CD4-positive, alpha-beta T cell treated with Interleukin-2 at 100 ng/mL for 4 hours (primary cell): ENCODE results near the gene SPINK9.
"Not testable (repeated sequence)": the region's sequence is repeated elsewhere in the genome, so short reads cannot be mapped to it uniquely, and the experiment has no call there.

Experiments
- DNase-seq: peaks from one replicate; pipeline ENCODE4 v3.0.0-alpha.2; 2020; ENCODE audit warnings: low spot score

Gene SPINK9, protein sequence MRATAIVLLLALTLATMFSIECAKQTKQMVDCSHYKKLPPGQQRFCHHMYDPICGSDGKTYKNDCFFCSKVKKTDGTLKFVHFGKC

DNA sequence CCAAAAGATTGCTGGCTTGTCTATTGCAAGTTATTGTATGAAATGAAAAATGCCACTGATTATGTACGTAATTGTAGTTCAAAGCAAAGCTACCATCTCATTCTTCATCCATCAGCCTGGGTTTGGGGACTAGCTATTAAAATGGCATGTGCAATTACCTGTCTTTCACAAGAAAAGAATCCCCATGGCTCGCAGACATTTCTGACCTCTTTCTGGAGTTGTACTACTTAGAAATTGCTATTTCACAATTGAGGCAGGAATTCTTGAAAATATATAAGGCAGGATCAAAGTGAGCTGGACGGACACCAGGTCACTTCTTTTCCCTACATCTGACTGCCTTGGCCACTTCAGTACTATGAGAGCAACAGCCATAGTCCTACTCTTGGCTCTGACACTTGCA lies at the start of gene SPINK9:
Gene SPINK9, plus strand, starts transcription at position 301 of the 400 bp plus-strand sequence. Its CDS starts 55 bp downstream, at position 356.
- DNase-seq = no peak

DNA sequence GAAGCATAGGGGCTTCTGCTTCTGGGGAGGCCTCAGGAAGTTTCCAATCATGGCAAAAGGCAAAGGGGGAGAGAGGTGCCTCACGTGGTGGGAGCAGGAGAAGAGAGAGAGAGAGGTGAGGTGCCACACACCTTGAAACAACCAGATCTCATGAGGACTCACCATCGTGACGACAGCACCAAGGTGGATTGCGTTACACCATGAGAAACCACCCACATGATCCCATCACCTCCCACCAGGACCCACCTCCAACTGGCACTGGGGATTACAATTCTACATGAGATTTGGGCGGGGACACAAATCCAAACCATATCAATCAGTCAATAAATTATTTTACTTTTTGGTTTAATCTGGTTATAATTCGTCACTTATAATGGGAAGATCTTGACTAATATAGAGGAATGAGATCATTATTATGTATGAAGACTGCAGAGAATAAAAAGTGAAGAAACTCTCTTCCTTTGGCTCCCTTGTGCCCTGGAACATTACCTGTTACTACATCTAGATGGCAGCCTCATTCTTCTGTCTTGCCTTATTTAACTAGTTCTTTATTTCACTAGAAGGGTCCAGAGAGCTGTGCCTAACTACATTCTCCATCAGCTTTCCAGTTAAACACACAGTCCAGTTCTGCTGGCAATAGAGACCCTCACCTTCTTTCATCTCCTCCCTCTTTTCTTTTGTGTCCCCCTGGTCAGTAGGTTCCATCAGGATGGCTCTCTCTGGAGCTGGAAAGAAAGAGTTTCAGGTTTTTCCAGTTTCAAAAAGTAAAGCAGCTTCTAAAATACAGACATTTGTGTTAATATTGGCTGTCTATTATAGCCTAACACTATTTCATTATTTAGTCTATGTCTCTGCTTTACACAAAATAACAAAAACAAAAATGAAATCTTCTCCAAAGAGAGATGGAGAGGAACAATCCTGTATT lies 44.8 kb upstream of the SPINK9 start:
- DNase-seq = no peak

DNA sequence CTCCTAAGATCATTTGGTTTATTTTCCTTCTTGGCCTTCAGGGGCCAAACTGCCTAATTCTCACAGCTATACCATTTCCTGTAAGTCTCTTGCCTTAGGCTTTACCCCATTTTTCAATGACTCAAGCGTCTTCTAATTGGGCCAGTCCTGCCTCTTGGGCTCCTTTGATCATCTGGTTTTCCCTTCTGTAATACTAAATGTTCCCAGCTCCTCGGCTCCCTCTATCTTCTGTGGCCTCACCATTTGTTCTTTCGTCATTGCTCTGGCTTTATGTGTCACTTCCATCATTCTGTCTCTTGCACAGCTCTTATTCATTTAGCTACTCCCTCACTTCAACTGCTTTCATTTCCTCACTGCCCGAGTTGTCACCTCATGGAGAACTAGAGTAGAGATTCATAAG lies 37.6 kb upstream of the SPINK9 start:
- DNase-seq = no peak

DNA sequence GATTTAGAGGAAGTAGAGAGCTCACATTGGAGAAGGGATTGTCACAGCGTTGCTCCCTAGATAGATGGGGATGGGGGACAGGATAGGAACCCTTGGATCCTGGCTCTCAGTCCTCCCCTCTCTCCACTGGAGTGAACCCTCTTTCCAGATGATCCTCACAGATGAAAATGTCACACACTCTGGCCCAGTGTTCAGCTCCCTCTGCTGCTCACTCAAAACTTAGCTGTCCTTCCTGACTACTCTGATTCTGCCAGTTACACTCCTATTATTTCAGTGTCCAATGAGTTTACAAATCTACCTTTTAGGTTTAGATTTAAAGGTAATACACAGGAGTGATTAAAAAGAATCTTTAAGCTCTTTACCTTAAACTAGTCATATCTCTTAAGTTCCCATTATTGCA lies 28.9 kb upstream of the SPINK9 start:
- no peak for DNase-seq

DNA sequence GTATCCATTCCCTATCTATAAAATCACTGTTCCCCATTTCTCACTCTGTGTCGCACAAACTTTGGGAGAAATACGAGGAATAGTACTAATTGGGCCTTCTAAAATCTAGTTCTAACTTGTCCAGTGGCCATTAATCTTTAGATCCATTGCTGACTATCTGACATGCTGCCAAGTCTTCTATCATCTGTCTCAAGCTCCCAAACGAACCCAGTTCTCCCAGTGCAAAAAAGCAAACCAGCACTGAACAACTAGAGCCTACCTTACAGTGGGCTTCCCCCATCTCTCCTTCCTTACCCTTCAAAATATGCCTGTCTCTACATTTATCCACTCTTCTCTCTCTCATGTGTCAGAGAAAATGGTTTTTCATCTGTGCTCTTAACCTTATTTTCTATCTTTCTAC lies 26.3 kb upstream of the SPINK9 start:
- no peak for DNase-seq

DNA sequence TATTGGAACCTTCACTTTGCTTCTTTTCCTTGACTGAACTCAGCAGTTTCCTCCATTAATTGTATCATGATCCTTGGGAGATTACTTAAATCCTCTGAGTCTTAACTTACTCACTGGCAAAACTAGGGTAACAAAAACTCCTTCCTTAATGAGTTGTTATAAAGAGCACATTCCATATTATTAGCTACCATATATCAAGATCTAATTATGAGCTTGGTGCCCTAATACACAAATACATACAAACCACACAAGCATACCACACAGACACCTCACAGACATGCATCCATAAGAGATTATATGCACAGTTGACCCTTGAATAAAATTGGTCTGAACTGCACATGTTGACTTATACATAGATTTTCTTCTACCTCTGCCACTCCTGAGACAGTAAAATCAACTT lies 25.6 kb upstream of the SPINK9 start:
- DNase-seq = no peak

DNA sequence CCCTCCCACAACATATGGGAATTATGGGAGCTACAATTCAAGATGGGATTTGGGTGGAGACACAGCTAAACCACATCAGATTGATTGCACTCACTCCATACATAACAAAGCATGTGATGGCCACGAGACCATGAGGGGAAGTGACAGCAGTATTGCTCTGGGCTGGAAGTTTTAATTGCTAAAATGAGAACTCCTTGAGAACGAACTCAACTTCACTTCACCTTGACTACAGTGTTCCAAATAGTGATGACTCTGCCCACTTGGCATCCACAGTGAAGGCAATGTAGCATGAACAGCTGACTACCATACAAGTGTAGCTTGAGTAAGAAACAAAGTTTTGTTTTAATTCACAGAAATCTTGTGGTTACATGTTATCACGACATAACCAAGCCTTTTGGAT lies 23.9 kb upstream of the SPINK9 start:
- DNase-seq = no peak

DNA sequence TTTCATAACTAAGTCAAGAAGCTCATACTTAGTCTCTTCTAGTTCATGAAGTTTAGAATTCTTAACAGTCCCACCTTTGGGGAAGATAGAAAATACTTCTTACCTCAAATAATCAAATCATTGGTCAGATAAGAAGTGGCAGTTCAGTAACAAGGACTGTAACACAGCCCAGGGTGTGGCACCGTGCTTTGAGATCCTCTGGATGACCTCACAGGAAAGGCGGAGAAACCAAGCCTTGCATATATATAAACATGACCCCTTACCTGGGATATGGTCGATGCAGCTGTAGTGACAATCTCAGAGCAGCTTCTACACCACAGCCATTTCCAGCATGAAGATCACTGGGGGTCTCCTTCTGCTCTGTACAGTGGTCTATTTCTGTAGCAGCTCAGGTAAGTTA lies 23.2 kb upstream of the SPINK9 start, which contains the start of gene SPINK7:
Gene SPINK7, plus strand, starts transcription at position 271 of the 400 bp plus-strand sequence. Its CDS starts 61 bp downstream, at position 332.
- no peak for DNase-seq

DNA sequence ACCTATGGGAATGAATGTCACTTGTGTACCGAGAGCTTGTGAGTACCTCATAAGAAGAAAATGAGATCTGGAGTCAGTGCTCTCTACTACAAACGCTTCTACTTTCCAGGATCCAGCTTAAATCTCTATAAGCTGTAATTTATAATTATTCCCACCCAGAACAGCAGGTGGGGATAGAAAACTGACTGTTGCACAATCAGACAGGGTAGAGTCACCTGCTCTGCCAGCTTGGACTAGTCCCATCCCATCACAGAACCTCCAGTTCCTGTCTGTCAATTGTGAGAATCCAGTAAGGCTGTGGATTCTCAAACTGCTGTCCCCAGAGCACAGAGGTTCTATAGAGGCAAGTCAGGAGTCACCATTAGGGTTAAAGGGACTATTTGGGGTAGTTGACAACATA lies 21.2 kb upstream of the SPINK9 start:
- DNase-seq = no peak

DNA sequence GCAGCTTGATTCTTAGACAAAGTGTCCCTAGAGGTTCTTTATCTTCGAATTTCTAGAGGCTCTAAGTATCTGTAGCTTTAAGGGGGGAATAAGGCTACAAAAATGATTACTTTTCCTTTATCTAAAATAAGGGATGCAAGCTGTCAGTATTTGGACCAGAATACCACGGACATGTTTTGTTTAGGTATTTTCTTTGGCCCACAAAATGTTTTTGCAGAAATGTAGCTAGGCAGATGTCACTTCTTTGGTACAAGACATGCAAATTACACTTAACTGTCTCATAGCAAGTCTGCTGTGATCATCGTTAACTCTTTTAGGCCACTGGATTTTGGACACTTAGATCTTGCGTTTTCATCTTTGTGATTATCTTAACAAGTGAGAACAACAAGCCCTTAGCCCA lies 20.6 kb upstream of the SPINK9 start:
- no peak for DNase-seq

DNA sequence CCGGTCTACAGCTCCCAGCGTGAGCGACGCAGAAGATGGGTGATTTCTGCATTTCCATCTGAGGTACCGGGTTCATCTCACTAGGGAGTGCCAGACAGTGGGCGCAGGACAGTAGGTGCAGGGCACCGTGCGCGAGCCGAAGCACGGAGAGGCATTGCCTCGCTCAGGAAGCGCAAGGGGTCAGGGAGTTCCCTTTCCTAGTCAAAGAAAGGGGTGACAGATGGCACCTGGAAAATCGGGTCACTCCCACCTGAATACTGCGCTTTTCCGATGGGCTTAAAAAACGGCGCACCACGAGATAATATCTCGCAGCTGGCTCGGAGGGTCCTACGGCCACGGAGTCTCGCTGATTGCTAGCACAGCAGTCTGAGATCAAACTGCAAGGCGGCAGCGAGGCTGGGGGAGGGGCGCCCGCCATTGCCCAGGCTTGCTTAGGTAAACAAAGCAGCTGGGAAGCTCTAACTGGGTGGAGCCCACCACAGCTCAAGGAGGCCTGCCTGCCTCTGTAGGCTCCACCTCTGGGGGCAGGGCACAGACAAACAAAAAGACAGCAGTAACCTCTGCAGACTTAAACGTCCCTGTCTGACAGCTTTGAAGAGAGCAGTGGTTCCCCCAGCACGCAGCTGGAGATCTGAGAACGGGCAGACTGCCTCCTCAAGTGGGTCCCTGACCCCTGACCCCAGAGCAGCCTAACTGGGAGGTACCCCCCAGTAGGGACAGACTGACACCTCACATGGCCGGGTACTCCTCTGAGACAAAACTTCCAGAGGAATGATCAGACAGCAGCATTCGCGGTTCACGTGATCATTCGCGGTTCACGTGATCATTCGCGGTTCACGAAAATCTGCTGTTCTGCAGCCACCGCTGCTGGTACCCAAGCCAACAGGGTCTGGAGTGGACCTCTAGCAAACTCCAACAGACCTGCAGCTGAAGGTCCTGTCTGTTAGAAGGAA lies 15.1 kb upstream of the SPINK9 start:
- not testable (repeated sequence) for DNase-seq

DNA sequence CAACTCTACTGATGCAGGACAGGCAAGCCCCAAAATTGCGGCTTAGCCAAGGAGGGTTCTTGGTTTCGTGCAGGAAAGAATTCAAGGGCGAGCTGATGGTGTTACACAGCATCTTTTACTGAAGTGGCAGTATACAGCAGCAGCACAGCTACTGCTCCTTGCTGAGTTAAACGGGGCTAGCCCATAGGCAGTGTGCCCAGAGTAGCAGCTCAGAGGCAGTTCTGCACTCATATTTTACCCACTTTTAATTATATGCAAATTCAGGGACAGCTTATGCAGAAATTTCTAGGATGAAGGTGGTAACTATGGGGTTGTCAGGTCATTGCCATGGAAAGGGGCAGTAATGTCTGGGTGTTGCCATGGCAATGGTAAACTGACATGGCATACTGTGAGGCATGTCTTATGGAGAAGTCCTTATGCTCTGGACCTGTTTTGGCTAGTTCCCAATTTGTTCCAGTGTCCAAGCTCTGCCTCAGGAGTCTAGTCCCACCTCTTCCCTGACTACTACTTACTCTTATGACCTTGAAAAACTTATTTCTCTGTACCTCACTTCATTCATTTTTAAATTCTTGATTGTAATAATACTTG lies 2.0 kb upstream of the SPINK9 start:
- DNase-seq = no peak

DNA sequence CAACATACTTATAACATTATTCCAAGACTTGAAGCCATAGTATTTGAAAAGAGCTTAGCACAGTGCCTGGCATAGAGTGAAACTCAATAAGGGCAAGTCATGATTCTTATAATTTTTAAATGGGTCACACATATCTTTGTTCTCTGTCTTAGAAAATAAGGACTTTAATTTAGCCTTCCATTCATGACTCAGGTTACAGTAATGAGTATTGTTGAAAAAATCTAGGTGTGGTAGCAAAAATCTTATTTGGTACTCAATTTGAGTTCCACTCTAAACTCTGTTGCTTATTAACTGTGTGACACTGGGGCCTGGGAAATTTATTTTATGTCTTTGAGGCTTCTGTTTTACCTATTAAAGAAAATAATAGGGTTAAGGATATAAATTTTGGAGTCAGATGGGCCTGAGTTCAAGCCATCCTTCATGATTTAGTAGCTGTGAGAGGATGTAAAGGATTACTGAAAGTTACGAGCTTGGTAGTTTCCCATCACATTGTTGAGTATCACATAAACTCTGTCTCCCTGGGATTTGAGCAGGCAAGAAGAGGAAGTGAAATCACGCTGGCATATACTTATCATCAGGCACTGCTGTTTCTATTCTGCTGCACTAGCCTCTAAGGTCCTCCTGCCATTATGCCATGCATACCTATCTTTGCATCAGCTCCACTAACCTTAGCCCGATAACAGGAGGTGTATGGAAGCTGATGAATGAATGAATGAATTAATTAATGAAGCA lies 1.5 kb downstream of the SPINK9 start:
- DNase-seq = no peak

DNA sequence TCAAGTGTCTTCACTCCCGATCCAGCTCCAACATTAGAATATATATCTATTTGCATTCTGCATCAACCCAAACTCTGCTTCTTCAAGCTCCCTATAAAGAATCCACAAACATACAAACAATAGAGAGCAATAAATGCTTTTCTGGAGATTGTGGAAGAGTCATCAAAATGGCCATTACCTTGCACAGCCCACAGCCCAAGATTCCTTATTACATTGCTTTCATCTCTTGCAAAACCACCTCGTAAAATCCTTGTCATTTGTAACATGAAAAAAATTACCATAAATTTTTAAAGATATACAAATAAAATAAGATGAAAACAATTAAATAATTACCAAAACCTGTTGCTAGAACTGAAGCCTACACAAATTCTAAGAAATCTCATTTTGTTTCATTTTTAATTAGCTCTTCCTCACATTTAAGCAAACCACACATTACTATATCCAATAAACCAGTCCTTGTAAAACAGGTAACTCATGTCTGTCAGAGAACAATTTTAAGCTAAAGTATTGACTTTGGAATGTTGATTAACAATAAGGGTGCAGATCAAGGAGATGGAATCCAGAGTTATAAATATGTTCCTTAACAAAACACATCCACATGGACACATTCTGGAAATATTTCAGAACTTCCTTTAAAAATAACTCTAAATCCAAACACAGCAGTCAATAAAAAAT lies 7.1 kb downstream of the SPINK9 start:
- DNase-seq = no peak

DNA sequence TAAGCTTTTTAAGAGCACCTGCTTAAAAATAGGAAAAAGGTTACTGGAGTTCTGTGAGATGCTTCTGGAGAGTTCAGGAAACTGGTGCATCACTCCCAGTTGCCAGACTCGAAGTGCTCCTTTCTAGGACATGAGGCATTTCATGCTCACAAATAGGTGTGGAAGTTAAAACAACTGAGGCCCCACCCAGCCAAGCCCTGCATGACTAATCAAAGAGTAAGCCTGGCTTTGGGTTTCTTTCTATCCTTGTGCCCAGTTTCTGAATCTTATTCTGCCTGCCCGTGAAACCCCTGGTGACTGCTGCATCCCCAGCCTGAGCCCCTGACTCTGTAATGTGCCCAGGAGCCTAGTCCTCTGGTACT lies 7.7 kb downstream of the SPINK9 start:
- DNase-seq = no peak

DNA sequence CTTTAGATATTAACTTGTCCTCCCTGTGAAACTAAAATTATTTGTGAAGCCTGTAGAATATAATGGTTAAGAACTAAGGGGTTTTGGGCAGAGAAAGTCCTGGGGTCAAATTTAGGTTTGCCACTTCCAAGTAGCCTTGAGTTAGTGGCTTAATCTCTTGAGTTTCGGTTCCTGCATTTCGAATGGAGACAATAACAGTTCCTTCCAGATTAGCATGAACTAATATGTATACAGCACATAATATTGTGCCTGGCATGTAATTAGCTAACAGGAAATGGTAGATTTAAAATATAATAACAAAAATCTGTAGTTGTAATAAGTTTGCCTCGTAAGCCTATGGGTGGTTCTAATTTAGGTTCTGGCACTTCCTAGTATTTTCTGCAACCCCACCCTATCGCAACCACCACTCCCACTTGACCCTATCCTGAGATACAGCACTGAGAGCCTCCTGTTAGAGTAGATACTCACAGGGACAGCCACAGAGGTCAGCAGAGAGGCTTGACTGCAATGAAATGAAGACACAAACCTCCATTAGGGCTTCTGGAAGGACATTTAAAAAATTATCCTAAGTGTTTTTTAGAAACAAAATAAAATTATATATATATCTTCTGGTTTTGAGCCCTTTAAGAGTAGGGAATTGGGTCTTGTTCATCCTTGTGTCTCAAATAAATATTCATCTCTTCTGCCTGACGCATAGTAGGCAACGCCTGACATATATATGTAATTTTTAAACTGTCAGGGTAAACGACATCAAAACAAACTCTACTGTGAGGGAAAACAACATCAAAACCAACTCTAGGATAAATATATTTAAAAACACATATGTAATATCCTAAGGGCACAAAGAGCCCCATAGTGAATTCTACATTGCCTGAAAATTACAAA lies 8.5 kb downstream of the SPINK9 start:
- DNase-seq = no peak

DNA sequence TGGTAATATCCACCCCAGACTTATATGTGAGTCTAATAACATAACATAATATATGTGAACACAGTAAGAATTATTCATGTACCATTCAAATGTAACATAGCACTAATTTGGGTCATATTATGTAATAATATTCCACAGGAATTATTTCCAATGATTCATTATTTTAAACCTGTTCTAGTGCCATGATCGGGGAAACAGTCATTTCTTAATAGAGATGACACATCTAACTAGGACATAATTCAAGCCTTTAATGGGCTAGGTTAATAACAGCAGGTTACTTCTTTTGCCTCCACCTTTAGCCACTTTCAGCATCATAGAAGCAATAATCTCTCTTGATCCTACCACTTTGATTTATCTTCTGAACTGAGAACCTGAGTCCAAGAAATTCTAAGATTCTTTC lies 12.3 kb downstream of the SPINK9 start:
- DNase-seq = no peak

DNA sequence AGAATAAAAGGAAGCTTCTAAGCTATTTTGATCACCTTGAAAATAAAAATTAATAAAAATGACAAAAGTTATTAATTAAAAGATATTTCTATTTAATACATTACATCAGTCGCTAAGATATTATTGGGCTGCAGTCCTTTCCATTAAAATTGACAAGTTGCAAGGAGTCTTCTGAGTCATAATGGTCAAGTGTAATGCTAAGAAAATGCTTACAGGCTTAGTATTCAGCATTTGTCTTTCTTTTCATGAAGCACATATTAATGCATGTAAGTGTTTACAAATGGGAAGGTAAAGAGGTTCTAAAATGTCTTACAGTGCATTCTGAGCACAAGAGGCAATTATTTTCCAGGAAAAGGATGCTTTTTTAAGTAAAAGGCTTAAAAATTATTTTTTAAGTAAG lies 17.3 kb downstream of the SPINK9 start:
- no peak for DNase-seq

DNA sequence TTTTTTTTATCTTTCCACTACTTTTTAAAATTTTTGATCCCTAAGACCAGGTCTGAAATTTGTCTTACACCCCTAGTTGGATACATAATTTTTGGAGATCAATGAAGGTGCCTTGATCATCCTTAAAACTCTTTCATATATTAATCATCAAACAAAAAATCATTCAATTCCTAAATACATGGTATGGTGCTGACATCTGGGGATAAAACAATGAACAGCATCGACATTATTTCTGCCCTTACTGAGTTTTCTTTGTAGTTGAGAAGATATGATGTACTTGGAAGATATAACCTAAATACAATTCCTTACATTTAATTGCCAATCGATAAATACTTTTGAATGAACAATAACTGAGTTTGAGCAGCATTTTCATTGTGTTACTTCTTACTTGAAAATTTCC lies 18.3 kb downstream of the SPINK9 start:
- DNase-seq = no peak

DNA sequence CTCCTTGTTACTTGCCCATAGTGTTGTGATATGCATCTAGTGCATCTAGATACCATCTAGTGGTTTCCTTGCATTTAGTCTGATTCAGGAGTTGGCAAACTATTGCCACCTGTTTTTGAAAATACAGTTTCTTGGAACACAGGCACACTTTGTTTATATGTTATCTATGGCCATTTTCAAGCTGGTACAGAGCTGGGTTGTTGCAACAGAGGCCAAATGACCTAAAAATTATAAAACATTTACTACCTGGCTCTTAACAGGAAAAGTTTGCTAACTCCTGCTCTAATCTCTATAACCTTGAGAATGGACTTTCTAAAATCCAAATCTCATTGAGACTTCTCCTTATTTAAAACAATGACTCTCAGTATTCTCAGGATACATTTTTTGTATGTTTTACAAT lies 29.0 kb downstream of the SPINK9 start:
- no peak for DNase-seq
